Hindlimb muscle (tissue), 1 donor: ENCODE data around the gene SRP14. TPM values are rescaled to one million over a fixed set of nuclear protein-coding genes. Genes with fewer than 3 reads are reported as not detected.

Experiments used
- DNase-seq: peaks from one replicate; pipeline ENCODE4 v3.0.0-alpha.2; 2013
- polyA plus RNA-seq: library from polyadenylated mRNA; unstranded; fragments of 120-200 nt; gene quantifications from one replicate; pipeline ENCODE4 v1.2.1, GENCODE V29; 2013; ENCODE audit not compliant: insufficient read length

Gene SRP14
- polyA plus RNA-seq, 1 donor = 306 TPM

- DNase-seq = no peak
Observed at GRCh38 chr15:40067921-40068624, 29.1 kb upstream of the SRP14 start.

DNA sequence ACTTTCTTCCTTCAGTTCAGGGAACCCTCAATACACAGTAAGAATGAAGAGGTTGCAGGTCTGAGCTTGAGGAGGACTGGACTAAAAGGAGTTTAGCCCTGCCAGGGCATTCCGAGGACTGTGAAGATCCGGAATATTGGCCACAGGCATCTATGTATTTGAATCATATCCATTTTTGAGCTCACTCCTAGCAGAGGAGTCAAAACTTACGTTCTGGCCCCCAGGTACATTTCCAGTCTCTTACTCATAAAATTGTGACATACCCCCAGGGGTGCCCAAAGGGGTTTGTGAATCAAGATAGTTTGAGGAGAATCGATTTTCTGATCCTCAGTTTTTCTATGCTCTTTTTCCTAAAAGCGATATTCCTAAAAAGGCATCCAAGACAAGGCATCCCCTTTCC is 27.6 kb upstream of the SRP14 start:
- DNase-seq = no peak

DNA sequence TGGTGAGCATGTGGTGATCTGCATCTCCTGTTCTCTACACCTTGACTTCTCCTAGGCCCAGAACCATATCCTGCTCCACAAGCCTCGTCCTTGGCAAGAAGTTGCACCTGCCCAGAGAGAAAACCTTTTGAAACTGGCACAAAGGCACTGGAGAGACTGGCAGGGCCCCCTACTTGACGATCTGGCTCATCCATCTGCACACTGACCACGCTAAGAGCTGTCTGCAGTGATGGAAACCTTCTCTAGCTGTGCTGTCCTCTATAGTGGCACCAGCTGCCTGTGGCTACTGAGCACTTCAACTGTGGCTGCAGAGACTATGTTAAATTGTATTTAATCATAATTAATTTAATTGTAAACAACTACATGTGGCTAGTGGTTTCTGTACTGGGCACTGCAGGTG is 26.2 kb upstream of the SRP14 start:
- DNase-seq = no peak

DNA sequence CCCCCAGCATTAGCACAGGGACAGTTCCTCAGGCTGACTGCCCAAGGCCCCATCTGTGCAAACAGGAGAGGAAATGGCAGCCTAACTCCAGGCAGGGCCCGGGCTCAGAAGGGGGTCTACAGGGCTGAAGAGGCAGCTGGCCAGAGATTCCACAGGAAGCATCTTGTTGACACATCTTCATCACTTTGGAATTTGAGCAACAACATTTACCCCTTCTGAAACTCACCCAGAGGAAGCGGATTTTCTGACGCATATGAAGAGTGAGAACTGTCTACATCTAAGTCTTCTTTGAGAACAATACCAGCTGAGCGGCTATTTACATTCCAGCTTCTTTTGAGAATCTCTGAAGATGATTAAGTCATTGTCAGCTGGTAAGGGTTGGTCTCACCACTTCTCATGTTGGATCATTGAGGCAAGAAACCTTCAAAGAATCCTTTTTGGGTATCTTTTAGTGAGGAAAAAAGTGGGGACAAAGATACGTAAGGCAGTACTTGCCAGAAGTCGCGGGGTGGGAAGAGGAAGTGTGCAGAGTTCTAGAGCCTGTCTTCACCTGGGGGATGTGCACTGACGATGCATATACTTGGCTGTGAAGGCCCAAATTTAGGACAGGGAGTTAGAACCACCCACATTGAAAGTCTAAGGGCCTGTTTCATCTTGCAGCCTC is 25.4 kb upstream of the SRP14 start:
- DNase-seq = no peak

DNA sequence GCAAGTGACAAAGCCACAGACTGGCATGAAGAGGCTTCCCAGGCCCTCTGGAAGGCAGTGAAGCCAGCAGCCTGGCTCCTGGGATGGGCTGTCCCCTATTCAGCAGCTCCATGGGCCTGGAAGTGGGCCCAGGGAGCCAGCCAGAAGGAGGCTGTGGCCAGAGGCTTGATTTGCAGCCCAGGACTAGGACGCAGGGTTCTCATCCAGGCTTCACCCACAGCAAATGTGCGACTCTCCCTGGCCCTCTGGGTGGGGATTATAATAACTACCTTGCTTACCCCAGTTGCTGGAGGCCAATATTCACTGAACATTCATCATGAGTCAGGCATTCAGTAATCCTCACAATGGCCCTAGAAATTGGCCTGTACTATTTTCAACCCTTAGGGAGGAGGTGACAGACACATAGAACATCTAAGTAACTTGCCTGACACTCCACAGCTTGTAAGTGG is 24.6 kb upstream of the SRP14 start:
- DNase-seq = no peak

DNA sequence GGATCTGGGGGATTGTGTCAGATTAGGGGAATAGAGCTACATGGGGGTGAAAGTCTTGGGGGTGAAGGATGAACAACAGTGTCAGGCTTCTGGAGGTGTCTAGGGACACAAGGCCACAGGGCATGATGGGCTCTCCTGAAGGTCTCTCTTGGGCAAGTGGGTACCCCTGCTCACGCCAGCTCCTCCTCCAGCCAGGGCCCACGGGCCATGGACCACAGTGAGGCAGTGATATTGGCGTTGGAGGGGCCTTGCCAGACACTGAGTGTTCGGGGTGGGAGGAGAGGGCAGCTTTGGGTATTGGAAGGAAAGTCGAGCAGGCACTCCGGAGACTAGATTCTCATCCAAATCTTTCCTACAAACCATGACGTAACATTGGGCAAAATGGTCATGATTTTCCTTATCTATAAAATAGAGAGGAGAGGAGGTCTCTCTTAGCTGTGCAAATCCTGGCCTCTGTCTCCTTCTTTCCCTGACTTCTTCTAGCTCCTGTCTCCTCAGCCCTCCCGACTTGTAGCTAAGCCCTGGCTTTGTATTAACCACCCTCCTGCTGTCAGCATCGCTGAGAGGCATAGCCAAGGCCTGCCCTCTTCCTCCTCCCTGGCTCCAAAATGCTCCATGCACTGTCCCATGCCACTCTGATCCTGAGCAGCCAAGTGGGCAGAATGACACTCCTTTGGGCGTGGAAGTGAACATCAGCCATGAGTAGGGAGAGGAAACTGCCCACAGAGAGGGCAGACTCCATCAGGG is 24.0 kb upstream of the SRP14 start:
- no peak for DNase-seq

DNA sequence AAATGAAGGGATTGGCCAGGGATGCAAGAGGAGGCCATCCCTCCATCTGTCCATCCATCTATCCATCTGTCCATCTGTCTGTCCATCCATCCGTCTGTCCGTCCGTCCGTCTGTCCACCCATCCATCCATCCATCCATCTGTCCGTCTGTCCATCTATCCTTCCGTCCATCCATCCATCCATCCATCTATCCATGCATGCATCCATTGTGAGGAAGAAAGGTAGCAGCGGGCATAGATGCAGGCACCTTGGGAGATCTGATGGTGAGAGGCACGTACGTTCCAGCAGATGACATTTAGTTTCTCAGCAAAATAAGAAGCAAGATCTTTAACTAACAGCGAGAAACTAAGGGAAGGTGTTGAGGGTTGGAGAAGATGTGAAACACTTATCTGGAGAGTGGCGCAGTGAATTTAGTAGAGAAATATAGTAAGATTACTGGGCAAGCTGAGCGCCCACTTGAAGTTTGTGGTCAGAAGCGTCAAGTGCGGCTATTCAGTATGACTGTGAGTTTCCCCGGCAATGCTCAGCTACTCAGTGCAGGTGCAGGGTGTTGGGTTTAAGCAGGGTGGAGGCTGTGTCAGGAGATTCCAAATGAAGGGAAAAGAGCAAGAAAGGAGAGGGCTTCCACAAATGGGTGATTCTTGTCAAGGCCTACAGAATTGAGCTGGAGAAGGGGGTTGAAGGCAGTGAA is 22.4 kb upstream of the SRP14 start:
- no peak for DNase-seq

- DNase-seq = no peak
Observed at GRCh38 chr15:40060236-40060961, 21.4 kb upstream of the SRP14 start.

DNA sequence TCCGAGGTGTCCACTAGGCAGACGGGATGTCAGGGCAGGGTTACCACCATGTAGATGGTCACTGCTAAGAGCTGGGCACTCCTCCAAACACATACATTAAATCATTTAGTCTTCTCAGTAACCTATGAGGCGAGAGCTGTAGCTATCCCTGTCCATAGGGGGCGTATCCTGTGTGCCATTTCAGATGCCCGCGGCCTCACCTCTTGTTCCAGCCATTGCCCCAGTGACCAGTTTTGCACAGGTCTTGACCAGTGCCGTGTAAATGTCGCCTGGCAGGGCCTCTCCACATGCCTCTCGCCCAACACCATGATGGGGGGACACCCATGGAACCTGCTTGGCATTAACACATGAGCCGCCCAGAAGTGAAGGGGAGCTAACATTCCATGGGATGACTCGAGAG is 20.8 kb upstream of the SRP14 start:
- no peak for DNase-seq

GRCh38 chr15:40058476-40059140 is 19.6 kb upstream of the SRP14 start:
- no peak for DNase-seq

- DNase-seq = no peak
Observed at GRCh38 chr15:40055576-40056293, 16.8 kb upstream of the SRP14 start.

GRCh38 chr15:40054855-40055575 is 16.0 kb upstream of the SRP14 start:
- peak; percentile 53 for DNase-seq

DNA sequence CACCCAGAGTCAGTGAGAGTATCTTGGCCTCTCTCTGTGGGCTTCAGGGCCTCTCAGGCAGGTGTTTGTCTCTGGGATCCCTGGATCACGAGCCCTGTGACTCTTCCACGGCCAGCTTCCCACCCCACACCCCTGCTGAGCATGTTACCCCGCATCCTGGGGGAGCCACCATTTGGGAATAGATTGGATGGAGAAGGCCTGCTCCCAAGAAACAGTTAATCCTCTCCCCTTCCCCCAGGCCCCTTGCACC is 15.5 kb upstream of the SRP14 start:
- DNase-seq = no peak

GRCh38 chr15:40053831-40054604 is 15.0 kb upstream of the SRP14 start:
- DNase-seq = no peak

GRCh38 chr15:40053079-40053830 is 14.3 kb upstream of the SRP14 start:
- DNase-seq = no peak

GRCh38 chr15:40052604-40053003 is 13.6 kb upstream of the SRP14 start:
- no peak for DNase-seq

DNA sequence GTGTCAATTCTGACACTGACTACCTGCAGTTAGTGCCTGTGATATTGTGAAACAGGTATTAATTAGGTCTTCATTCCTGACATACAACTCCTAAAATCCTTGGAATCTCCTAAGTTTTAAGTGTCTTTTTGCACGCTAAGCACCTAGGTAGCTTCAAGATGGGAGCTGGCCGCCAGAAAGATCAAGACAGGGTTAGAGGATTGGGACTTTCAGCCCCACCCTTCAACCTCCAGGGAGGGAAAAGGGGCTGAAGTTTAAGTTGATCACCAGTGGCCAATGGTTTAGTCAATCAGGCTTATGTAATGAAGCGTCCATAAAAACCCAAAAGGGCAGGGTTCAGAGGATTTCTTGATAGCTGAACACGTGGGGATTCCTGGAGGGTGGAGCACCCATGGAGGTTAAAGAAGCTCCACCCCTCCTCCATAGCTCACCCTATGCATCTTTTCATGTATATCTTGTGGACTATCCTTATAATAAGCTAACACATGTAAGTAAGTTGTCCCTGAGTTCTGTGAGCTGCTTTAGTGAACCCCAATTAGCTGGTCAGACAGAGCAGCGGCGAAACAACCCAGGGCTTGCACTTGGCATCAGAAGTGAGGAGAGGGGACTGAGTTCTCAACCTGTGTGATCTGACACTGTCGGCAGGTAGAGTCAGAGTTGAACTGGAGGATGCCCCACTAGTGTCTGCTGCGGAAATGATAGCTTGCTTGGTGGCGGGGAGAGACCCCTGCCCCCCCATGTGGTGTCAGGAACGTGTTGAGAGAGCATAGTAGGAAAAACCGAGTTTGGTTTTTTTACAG is 12.8 kb upstream of the SRP14 start:
- no peak for DNase-seq

DNA sequence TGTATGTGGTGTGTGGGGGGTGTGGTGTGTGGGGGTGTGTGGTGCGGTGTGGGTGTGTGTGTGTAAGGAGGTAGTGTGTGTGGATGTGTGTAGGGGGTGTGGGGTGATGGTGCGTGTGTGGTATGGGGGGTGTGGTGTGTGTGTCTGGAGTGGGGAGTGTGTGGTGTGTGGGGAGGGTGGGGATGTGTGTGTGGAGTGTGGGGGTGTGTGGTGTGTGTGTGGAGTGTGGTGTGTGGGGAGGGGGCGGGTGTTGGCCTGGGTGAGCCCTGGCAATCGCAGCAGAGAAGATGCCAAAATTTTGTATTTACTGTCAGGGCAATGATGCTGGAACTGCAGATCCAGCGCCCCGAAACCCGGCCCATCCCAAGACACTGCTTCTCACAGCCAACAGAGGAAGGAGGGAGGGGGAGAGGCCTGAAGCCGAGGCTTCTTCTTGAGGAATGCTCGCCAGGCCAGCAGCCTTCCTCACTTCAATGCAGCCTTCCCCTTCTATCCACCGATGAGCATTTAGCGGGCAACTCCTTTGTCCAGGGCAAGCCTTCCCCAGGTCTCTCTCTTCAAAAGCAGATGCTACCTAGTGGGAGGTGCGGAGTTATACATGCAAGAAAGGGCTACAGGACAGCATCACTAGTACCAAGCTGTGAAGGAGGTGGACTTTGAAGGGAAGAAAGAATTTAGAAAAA is 11.9 kb upstream of the SRP14 start:
- DNase-seq = no peak
